ENCODE measurements around the gene CHD5.

Gene CHD5

GRCh38 chr1:6170742-6171201 lies 9.3 kb downstream of the CHD5 start:
- Histone ChIP-seq H3K4me1 (ENCODE audit: insufficient read depth, low read length, poor library complexity, severe bottlenecking) (no peaks in the 10 kb centered on the region), H3K4me3 (ENCODE audit: low read length, poor library complexity, severe bottlenecking) (no peak overlapping the region), H3K36me3 (ENCODE audit: insufficient read depth, low read length) (no peaks in the 10 kb centered on the region), H3K9me3 (ENCODE audit: insufficient read depth, low read depth, low read length) (no peaks in the 10 kb centered on the region), H3K27me3 (ENCODE audit: insufficient read depth, low read length, poor library complexity, severe bottlenecking) (no peaks in the 10 kb centered on the region), H3K4me2 (ENCODE audit: low read depth, low read length, poor library complexity, severe bottlenecking) (no peak overlapping the region), H4K20me1 (ENCODE audit: insufficient read depth, low read length, poor library complexity, severe bottlenecking) (no peaks in the 10 kb centered on the region), H3K9me2 (replicated peaks; ENCODE audit: low read depth, low read length) (no peaks in the 10 kb centered on the region), H3F3A (ENCODE audit: low read depth) (no peaks in the 10 kb centered on the region), H3K79me2 (ENCODE audit: insufficient read depth, low read length) (no peaks in the 10 kb centered on the region), H2AFZ (ENCODE audit: low read length) (no peak overlapping the region), H3K9ac (ENCODE audit: low read depth, low read length, poor library complexity, severe bottlenecking) (no peak overlapping the region)
- no peak for TF ChIP-seq CTCF (conservative IDR thresholded peaks at IDR 0.05; ENCODE audit: low read length)
- TF ChIP-seq EZH2phosphoT487 (IDR thresholded peaks at IDR 0.05; ENCODE audit: borderline replicate concordance), result no peak

GRCh38 chr1:6170116-6170741 lies 9.9 kb downstream of the CHD5 start:
- Histone ChIP-seq H3K4me1 (ENCODE audit: insufficient read depth, low read length, poor library complexity, severe bottlenecking) (no peaks in the 10 kb centered on the region), H3K9me2 (replicated peaks; ENCODE audit: low read depth, low read length) (no peaks in the 10 kb centered on the region), H3F3A (ENCODE audit: low read depth) (no peaks in the 10 kb centered on the region), H3K27me3 (ENCODE audit: insufficient read depth, low read length, poor library complexity, severe bottlenecking) (no peaks in the 10 kb centered on the region), H3K36me3 (ENCODE audit: insufficient read depth, low read length) (no peaks in the 10 kb centered on the region), H2AFZ (ENCODE audit: low read length) (no peak overlapping the region), H3K4me3 (ENCODE audit: low read length, poor library complexity, severe bottlenecking) (no peak overlapping the region), H3K9me3 (ENCODE audit: insufficient read depth, low read depth, low read length) (no peaks in the 10 kb centered on the region), H3K79me2 (ENCODE audit: insufficient read depth, low read length) (no peaks in the 10 kb centered on the region), H3K4me2 (ENCODE audit: low read depth, low read length, poor library complexity, severe bottlenecking) (no peak overlapping the region), H4K20me1 (ENCODE audit: insufficient read depth, low read length, poor library complexity, severe bottlenecking) (no peaks in the 10 kb centered on the region), H3K9ac (ENCODE audit: low read depth, low read length, poor library complexity, severe bottlenecking) (no peak overlapping the region)
- no peak for TF ChIP-seq CTCF (conservative IDR thresholded peaks at IDR 0.05; ENCODE audit: low read length)
- TF ChIP-seq EZH2phosphoT487 (IDR thresholded peaks at IDR 0.05; ENCODE audit: borderline replicate concordance), result no peak

GRCh38 chr1:6168947-6169586 lies 11.1 kb downstream of the CHD5 start:
- no peak overlapping the region for H2AFZ ChIP-seq (ENCODE audit: low read length)
- no peaks in the 10 kb centered on the region for H3K36me3 ChIP-seq (ENCODE audit: insufficient read depth, low read length)
- no peak overlapping the region for H3K4me3 ChIP-seq (ENCODE audit: low read length, poor library complexity, severe bottlenecking)
- TF ChIP-seq EZH2phosphoT487 (IDR thresholded peaks at IDR 0.05; ENCODE audit: borderline replicate concordance) (no peak), CTCF (conservative IDR thresholded peaks at IDR 0.05; ENCODE audit: low read length) (no peak)
- H3K9me3 ChIP-seq (ENCODE audit: insufficient read depth, low read depth, low read length), result no peaks in the 10 kb centered on the region
- H4K20me1 ChIP-seq (ENCODE audit: insufficient read depth, low read length, poor library complexity, severe bottlenecking), result no peaks in the 10 kb centered on the region
- H3K4me2 ChIP-seq (ENCODE audit: low read depth, low read length, poor library complexity, severe bottlenecking), result no peak overlapping the region
- no peaks in the 10 kb centered on the region for H3F3A ChIP-seq (ENCODE audit: low read depth)
- no peak overlapping the region for H3K9ac ChIP-seq (ENCODE audit: low read depth, low read length, poor library complexity, severe bottlenecking)
- no peaks in the 10 kb centered on the region for H3K4me1 ChIP-seq (ENCODE audit: insufficient read depth, low read length, poor library complexity, severe bottlenecking)
- no peaks in the 10 kb centered on the region for H3K9me2 ChIP-seq (replicated peaks; ENCODE audit: low read depth, low read length)
- no peaks in the 10 kb centered on the region for H3K27me3 ChIP-seq (ENCODE audit: insufficient read depth, low read length, poor library complexity, severe bottlenecking)
- H3K79me2 ChIP-seq (ENCODE audit: insufficient read depth, low read length), result no peaks in the 10 kb centered on the region

Data from Loucy (cell line).